ENCODE data around the gene UQCRFS1. TPM values are rescaled to one million over a fixed set of nuclear protein-coding genes. Genes with fewer than 3 reads are reported as not detected.
A peak's percentile ranks its signal among the peaks of the same experiment; 100 is the strongest.
"Not testable (repeated sequence)": the region's sequence is repeated elsewhere in the genome, so short reads cannot be mapped to it uniquely, and the experiment has no call there.

UQCRFS1 gene
- 10 to 100 TPM; 27.3 to 33.6 TPM for total RNA-seq

- peak; percentile 98 to 99 for ATAC-seq
- Mint-ChIP-seq H3K9me3 (no peaks in the 10 kb centered on the region), H3K4me1 (ENCODE audit: low read depth in 2 of 2) (peaks cover 35 to 40% of the 10 kb centered on the region in 2 donors), H3K4me3 (peak within 1 kb of the TSS; percentile 99), H3K36me3 (peaks cover 21% of the 10 kb centered on the region), H3K27me3 (peaks cover 3 to 8% of the 10 kb centered on the region in 2 donors), H3K27ac (peak within 1 kb of the TSS; percentile 96)
- DNase-seq (ENCODE audit: low spot score): peak; percentile 96
Measured at GRCh38 chr19:29212648-29213573, at the start of gene UQCRFS1. TSS of gene UQCRFS1 (minus strand) at chr19:29213151. CDS start at chr19:29213118, 33 bp downstream.

- peaks cover 0 to 3% of the 10 kb centered on the region in 2 donors for H3K27me3 Mint-ChIP-seq
- no peak overlapping the region for H3K27ac Mint-ChIP-seq
- peaks cover 9 to 18% of the 10 kb centered on the region in 2 donors for H3K4me1 Mint-ChIP-seq (ENCODE audit: low read depth in 2 of 2)
- DNase-seq (ENCODE audit: low spot score) (no peak), ATAC-seq (no peak)
- H3K36me3 Mint-ChIP-seq: no peaks in the 10 kb centered on the region
- H3K9me3 Mint-ChIP-seq: no peaks in the 10 kb centered on the region
- no peak overlapping the region for H3K4me3 Mint-ChIP-seq
Measured at GRCh38 chr19:29262085-29262484, 49.1 kb upstream of the UQCRFS1 start.

DNA sequence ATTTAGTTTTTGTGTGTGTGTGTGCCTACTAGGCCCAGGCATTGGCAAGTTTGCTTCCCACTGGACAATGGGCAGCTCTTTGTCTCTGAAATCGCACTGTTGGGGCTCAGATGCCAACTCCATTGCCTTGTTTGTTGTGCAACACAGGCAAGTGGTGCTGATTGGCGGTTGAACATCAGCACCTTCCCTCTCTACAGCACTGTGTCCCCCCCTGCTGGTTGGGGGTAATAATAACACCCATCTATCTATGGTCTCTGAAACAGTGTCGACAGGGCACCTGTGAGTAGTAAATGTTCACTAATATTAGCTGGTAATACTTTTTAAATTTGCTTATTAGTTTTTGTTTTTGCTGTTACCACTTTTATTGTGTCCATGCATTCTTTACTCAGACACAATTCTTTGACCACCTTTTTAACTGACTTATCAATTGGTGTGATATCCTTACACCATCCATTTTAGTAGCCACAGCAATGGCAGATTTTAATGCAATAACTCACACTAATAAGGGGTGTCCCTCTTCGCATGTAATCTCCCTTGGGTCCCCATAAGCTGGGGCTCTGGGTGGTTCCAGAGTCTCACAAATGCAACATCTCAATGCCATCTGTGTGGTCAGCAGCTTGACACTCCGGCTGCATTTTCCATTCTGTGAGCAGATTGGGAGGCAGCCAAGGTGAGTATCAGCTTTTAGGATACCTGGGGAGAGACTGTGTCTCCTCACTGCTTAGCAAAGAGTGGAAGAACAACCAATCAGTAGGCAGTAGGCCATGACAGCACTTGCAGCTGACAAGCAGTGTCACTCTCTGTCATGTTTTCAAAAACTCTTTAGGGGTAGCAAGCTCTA is 47.7 kb upstream of the UQCRFS1 start:
- peaks cover 9 to 18% of the 10 kb centered on the region in 2 donors for H3K4me1 Mint-ChIP-seq (ENCODE audit: low read depth in 2 of 2)
- no peaks in the 10 kb centered on the region for H3K36me3 Mint-ChIP-seq
- no peak overlapping the region for H3K4me3 Mint-ChIP-seq
- no peak for DNase-seq (ENCODE audit: low spot score)
- H3K9me3 Mint-ChIP-seq: no peaks in the 10 kb centered on the region
- ATAC-seq: peak in 1 of 2 donors; percentile 53
- H3K27ac Mint-ChIP-seq: no peak overlapping the region
- peaks cover 0 to 2% of the 10 kb centered on the region in 2 donors for H3K27me3 Mint-ChIP-seq

- Mint-ChIP-seq H3K9me3 (no peaks in the 10 kb centered on the region), H3K27ac (no peak overlapping the region), H3K4me3 (no peak overlapping the region), H3K36me3 (no peaks in the 10 kb centered on the region), H3K4me1 (ENCODE audit: low read depth in 2 of 2) (peaks cover 9 to 18% of the 10 kb centered on the region in 2 donors), H3K27me3 (peaks cover 0 to 2% of the 10 kb centered on the region in 2 donors)
- DNase-seq (ENCODE audit: low spot score) (no peak), ATAC-seq (no peak)
Measured at GRCh38 chr19:29259867-29260281, 46.9 kb upstream of the UQCRFS1 start.

GRCh38 chr19:29259153-29259552 is 46.2 kb upstream of the UQCRFS1 start:
- DNase-seq (ENCODE audit: low spot score) (no peak), ATAC-seq (no peak)
- H3K36me3 Mint-ChIP-seq: no peaks in the 10 kb centered on the region
- H3K9me3 Mint-ChIP-seq: no peaks in the 10 kb centered on the region
- peaks cover 4 to 5% of the 10 kb centered on the region in 2 donors for H3K27me3 Mint-ChIP-seq
- H3K27ac Mint-ChIP-seq: no peak overlapping the region
- H3K4me1 Mint-ChIP-seq (ENCODE audit: low read depth in 2 of 2): peaks cover 9 to 16% of the 10 kb centered on the region in 2 donors
- H3K4me3 Mint-ChIP-seq: no peak overlapping the region

- Mint-ChIP-seq H3K4me1 (ENCODE audit: low read depth in 2 of 2) (peaks cover 0 to 8% of the 10 kb centered on the region in 2 donors), H3K27me3 (peaks cover 15 to 26% of the 10 kb centered on the region in 2 donors), H3K27ac (no peak overlapping the region), H3K9me3 (no peaks in the 10 kb centered on the region), H3K4me3 (no peak overlapping the region), H3K36me3 (no peaks in the 10 kb centered on the region)
- no peak for ATAC-seq
- no peak for DNase-seq (ENCODE audit: low spot score)
Measured at GRCh38 chr19:29256516-29256915, 43.6 kb upstream of the UQCRFS1 start.

DNA sequence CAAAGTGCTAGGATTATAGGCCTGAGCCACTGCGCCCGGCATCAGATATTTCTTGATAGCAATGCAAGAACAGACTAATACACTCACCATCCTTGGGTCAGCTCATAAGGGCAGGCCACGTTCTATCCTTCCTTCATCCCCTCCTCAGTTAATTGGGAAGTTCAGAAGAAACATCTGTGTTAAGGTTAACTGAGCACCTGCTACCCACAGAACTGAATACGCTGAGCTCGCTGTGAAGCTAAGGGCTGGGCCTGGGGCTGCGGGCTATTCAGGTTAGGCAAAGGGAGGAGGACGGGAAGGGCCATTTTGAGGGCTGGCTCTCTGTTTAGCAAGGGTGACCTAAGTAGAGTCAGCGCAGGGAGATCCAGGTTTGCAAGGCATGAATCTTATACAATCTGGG is 43.0 kb upstream of the UQCRFS1 start:
- Mint-ChIP-seq H3K27ac (no peak overlapping the region), H3K36me3 (no peaks in the 10 kb centered on the region), H3K4me1 (ENCODE audit: low read depth in 2 of 2) (peaks cover 0 to 8% of the 10 kb centered on the region in 2 donors), H3K4me3 (no peak overlapping the region), H3K9me3 (no peaks in the 10 kb centered on the region), H3K27me3 (peaks cover 15 to 26% of the 10 kb centered on the region in 2 donors)
- ATAC-seq (no peak), DNase-seq (ENCODE audit: low spot score) (no peak)

- no peak for DNase-seq (ENCODE audit: low spot score)
- peaks cover 15 to 26% of the 10 kb centered on the region in 2 donors for H3K27me3 Mint-ChIP-seq
- H3K27ac Mint-ChIP-seq: no peak overlapping the region
- H3K4me3 Mint-ChIP-seq: no peak overlapping the region
- H3K4me1 Mint-ChIP-seq (ENCODE audit: low read depth in 2 of 2): peaks cover 0 to 8% of the 10 kb centered on the region in 2 donors
- no peak for ATAC-seq
- H3K9me3 Mint-ChIP-seq: no peaks in the 10 kb centered on the region
- no peaks in the 10 kb centered on the region for H3K36me3 Mint-ChIP-seq
Measured at GRCh38 chr19:29255006-29255405, 42.1 kb upstream of the UQCRFS1 start.

- DNase-seq (ENCODE audit: low spot score); H3K9me3 Mint-ChIP-seq; ATAC-seq; H3K4me1 Mint-ChIP-seq (ENCODE audit: low read depth in 2 of 2); H3K27ac Mint-ChIP-seq; H3K4me3 Mint-ChIP-seq; H3K36me3 Mint-ChIP-seq: not testable (repeated sequence)
- H3K27me3 Mint-ChIP-seq: peaks cover 30 to 40% of the 10 kb centered on the region in 2 donors
Measured at GRCh38 chr19:29249798-29250197, 36.8 kb upstream of the UQCRFS1 start.

DNA sequence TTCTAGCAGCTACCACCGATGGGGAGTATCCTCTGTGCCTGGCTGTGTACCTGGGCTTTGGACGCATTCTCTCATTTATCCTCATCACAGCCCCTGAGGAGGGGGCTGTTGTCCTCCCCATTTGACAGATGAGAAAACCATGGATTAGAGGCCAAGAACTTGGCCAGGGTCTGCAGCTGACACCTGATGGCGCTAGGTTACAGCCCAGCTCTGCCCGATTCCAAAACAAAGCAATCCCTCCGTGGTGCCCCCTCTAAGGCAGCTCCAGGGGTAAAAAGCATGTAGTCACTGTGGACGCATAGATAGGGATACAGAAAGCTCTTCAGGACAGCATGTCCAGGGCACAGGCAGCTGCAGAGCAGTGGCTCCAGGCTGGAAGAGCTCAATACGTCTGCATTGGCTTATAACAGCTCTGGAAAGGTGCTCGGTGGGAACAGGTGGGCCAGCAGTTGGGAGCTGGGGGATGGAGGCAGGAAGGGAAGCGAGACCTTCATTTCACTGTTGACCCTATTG is 35.4 kb upstream of the UQCRFS1 start:
- no peak for ATAC-seq
- H3K27me3 Mint-ChIP-seq: peaks cover 26 to 29% of the 10 kb centered on the region in 2 donors

GRCh38 chr19:29247872-29248271 is 34.9 kb upstream of the UQCRFS1 start:
- no peak overlapping the region for H3K27ac Mint-ChIP-seq
- ATAC-seq: no peak
- no peaks in the 10 kb centered on the region for H3K36me3 Mint-ChIP-seq
- no peaks in the 10 kb centered on the region for H3K9me3 Mint-ChIP-seq
- DNase-seq (ENCODE audit: low spot score): no peak
- peaks cover 25 to 29% of the 10 kb centered on the region in 2 donors for H3K27me3 Mint-ChIP-seq
- no peaks in the 10 kb centered on the region for H3K4me1 Mint-ChIP-seq (ENCODE audit: low read depth in 2 of 2)
- H3K4me3 Mint-ChIP-seq: no peak overlapping the region

More for the DNA sequence above, 35.4 kb upstream of the UQCRFS1 start:
- H3K27ac Mint-ChIP-seq: no peak overlapping the region
- H3K36me3 Mint-ChIP-seq: no peaks in the 10 kb centered on the region
- H3K4me3 Mint-ChIP-seq: no peak overlapping the region
- no peaks in the 10 kb centered on the region for H3K4me1 Mint-ChIP-seq (ENCODE audit: low read depth in 2 of 2)
- DNase-seq (ENCODE audit: low spot score): no peak
- H3K9me3 Mint-ChIP-seq: no peaks in the 10 kb centered on the region

DNA sequence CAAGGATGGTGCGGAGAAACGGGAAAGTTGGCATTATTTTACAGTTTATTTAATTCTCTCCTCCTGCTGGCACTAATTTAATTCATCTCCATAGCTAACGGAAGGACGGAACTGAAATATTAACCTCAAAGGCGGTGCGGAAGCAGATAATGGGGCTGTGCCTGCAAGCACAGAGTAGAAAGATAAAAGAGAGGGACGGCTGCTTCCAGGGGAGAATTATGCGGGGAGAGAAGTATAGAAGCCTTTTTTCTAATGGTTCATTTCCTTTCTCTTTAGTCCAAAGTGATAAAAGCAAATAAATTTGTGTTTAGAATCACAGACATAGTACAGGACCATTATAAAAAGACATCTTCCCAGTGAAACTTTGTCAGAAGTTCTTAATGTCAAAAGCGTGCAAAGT is 34.5 kb upstream of the UQCRFS1 start:
- no peaks in the 10 kb centered on the region for H3K36me3 Mint-ChIP-seq
- no peaks in the 10 kb centered on the region for H3K4me1 Mint-ChIP-seq (ENCODE audit: low read depth in 2 of 2)
- no peak overlapping the region for H3K4me3 Mint-ChIP-seq
- no peak overlapping the region for H3K27ac Mint-ChIP-seq
- no peak for DNase-seq (ENCODE audit: low spot score)
- ATAC-seq: no peak
- H3K27me3 Mint-ChIP-seq: peaks cover 21 to 29% of the 10 kb centered on the region in 2 donors
- no peaks in the 10 kb centered on the region for H3K9me3 Mint-ChIP-seq

- Mint-ChIP-seq H3K9me3 (no peaks in the 10 kb centered on the region), H3K4me1 (ENCODE audit: low read depth in 2 of 2) (no peaks in the 10 kb centered on the region), H3K27me3 (peaks cover 20 to 26% of the 10 kb centered on the region in 2 donors), H3K27ac (no peak overlapping the region), H3K4me3 (no peak overlapping the region), H3K36me3 (no peaks in the 10 kb centered on the region)
- ATAC-seq (no peak), DNase-seq (ENCODE audit: low spot score) (no peak)
Measured at GRCh38 chr19:29247051-29247450, 34.1 kb upstream of the UQCRFS1 start.
